Head of caudate nucleus (tissue), 42 donors: Measurements from ENCODE around the gene COASY.

ENCODE experiments used
- DNase-seq, 42 donors: peaks; one replicate each; pipeline versions ENCODE4 v3.0.0 to v3.0.0-alpha.2; 2020 to 2021; ENCODE audit warnings: mixed read lengths in 7 of 42
- intact Hi-C: fragments of 100-400 bp; cut with DNase I; formaldehyde crosslinking; loops from one replicate; pipeline ENCODE4 v1.15.0; 2022

The COASY gene

DNA sequence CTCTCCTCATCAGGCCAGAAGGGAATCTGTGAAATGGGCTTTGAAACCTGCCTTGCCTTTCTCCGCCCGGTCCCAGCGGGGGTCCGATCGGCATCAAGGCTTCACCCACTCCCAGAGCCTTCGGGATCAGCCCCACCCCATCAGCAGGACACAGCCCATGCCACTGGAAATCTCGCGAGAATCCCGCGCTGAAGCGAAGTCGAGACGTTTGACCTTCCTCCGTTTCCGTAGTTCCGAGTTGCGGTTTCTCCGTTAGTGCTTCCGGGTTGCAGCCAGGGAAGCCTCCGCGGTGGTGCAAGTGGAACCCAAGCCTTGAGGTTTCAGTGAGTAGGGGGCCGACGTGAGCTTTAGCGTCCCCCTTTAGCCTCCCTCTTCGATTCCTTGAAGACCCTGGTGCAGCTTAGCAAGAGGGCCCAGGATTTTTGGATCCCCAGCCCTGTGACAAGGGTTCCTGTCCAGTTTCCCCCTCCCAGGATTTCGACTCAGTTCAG is at the start of gene COASY:
COASY (plus strand) TSS at position 252 of the 491 bp plus-strand sequence. CDS start 475 bp downstream, outside the sequence.
- intact Hi-C loops = no loop called here
- peak; percentile 88 to 98 (median 95) for DNase-seq

DNA sequence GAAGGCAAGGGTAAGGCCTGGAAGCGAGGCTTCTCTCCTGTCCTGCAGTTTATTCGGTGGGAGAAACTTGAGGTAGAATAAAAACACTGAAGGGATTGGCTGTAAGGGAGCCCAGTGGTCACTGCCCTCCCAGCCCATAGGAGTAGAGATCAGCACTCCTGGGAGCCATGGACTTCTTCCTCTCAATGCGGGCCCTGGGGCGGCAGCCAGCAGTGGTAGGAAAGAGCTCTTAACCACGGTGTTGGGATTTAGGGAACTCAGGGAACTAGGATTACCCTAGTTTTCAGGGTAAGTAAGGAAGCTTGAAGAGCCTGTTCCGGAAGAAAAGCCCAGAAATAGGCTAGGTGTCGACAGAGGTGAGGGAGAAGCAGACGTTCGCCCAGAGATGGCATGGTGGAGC is 49.7 kb upstream of the COASY start:
- intact Hi-C loops = loop anchor here (10.0 kb wide), 2 partner anchors 87 to 197 kb away; partner anchors contain the start of gene CAVIN1
- no peak for DNase-seq

DNA sequence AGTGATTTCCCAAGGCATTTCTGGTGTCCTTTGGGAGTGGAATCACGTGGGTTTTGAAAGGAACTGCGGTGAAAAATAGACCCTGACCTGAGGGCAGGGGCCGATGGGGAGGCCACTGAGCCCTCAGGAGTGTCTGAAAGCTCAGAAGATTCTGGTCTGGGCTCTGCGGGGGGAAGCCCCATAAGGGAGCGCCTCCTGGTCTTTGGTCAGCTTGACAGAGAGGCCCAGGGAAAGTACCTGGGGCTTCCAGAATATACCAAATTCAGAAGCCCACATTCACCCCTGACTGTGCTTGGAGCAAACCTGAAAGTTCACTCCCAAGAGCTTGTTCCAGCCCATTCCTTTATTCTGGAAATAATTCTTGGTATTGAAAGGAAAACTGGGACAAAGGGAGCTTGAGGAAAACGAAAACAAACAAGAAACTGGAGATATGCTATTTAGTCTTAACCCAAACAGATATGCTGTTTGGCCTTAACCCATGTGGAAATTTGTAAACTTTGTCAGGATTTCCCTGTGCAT is 49.2 kb upstream of the COASY start:
- intact Hi-C loops = loop anchor here (10.0 kb wide), 2 partner anchors 88 to 198 kb away; partner anchors contain the start of gene CAVIN1
- DNase-seq = peak in 1 of 42 donors; percentile 27

DNA sequence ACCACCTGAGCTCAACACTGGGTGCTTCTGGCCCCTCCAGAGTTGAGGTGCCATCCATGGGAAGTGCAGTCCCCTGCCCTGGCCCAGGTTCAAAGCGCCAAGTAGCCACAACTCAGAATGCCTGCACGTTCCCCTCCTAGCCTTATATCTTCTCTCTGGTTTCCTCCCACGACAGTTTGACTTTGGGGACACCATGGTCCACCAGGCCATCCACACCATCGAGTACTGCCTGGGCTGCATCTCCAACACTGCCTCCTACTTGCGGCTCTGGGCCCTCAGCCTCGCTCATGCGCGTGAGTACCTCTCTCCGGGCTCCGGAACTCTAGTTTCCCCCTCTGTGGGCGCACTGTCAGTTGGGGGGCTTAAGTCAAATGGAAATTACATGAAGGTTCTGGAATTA is 48.3 kb upstream of the COASY start:
- intact Hi-C loops = loop anchor here (10.0 kb wide), 2 partner anchors 89 to 199 kb away; partner anchors contain the start of gene CAVIN1
- no peak for DNase-seq

DNA sequence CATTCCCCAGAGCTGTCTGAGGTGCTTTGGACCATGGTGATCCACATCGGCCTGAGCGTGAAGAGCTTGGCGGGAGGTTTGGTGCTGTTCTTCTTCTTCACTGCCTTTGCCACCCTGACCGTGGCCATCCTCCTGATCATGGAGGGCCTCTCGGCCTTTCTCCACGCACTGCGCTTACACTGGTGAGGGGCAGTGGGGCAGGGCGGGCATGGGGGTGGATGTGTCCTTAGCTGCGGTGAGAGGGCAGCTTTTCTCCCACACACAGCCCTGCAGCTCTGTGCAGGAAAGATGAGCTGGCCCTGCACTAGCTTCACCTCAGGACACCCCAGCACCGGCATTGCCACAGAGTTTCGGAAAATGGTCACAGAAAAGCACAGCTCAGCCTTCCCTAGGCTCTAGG is 47.7 kb upstream of the COASY start:
- intact Hi-C loops = loop anchor here (10.0 kb wide), 2 partner anchors 89 to 199 kb away; partner anchors contain the start of gene CAVIN1
- peak in 1 of 42 donors; percentile 20 for DNase-seq

DNA sequence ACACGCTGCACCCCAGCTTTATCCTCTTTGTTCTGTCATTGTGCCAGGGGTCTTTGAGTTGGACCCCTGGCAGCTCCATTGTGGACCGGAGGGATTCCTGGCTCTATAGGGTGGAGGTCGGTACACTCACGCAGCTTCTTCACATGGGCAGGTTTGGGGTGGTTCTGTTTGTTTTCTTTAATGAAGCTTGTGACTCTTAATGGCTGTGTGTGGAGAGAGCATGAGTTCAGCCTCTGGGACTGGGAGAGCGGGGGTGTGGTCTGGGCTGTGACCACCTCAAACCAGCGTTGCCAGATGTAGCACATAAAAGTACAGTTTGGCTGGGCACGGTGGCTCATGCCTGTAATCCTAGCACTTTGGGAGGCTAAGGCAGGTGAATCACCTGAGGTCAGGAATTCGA is 47.1 kb upstream of the COASY start:
- DNase-seq = peak in 1 of 42 donors; percentile 13
- intact Hi-C loops = loop anchor here (10.0 kb wide), 2 partner anchors 90 to 200 kb away; partner anchors contain the start of gene CAVIN1

DNA sequence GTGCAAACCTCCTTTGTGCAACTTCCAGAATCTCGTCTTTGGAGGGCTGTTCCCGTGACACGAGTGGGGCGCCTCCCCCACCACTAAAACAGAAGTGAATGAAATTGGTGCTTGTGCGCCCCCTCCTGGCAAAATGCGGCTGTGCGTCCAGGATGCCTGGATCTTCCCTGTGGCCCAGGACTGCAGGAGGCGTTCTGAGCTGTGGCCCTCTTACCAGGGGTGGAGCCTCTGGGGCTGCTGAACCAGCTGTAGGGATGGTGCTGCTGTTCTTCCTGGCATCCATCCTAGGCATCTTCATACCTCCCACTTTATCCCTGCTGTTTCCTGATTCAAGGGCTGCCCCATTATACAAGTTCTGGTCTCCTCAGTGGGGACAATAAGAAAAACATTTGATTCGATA is 44.4 kb upstream of the COASY start:
- intact Hi-C loops = loop anchor here (10.0 kb wide), 2 partner anchors 93 to 203 kb away; partner anchors contain the start of gene CAVIN1
- DNase-seq = peak; percentile 55 to 92 (median 83)

DNA sequence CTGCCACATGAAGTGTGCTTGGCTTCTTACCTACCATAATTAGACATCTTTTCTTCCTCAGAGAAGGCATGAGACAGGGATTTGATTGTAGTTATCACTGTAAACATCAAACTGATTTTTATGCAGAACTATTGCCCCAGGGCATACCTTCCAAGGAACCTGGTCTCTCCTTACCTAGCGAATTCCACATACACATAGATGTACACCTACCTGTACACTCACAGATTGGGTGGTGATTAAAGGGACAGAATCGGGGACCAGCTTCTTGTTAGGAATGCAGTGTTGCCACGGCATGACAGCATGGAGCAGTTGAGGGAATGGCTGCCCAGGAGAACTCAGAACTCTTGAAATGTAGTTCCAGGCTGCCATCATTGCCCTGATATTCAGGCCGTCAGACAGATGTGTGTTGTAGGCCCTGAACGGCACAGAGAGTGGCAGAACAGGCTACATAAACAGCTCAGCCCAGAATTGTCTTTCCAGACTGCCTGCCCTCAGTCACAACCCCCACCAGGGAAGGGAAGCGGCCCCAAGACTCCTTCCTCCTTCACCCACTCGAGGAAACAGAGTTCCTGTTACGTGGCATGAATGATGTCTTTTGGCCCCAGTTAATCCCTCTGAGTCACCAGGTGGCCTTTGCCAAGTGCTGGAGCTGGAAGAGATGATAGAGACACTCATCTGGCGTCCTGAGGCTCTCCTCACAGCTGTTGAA is 43.7 kb upstream of the COASY start:
- intact Hi-C loops = loop anchor here (10.0 kb wide), 2 partner anchors 93 to 203 kb away; partner anchors contain the start of gene CAVIN1
- DNase-seq = peak in 20 of 42 donors; percentile 19 to 82 (median 44)

DNA sequence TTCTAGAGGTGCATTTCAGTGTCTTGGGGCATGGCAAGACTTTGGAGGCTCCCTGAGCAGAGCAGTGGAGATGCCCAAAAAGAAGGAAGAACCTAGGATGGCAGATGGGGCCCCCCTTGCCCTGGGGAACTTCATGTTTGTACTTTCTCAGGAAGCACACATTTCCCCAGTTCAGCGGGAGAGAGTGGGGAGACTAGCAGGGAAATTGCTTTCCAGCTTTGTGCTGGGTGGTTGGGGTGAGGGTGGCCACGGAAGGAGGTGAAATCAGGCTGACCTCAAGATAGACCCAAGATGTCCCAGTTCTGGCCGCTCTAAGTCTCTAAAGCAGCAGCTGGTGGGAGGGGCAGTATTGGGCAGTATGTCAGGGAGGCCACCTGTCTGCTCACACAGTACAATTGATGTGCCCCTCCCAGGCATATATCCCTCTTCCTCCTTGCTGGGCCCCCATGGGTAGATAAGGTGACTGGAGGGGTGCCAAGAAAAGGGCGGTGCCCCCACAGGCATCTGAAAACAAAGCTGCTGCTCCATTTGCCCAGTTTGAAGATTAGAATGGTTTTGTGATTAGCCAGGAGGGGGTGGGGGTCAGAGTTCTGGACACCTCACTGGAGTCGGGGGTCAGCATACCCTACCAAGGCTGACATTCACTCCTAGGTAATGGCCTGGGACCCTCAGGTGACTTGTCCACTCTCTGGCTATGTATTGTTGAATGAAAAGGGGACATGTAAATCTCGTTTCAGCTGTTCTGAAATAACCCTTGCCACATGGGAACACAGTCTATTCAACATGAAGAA is 43.0 kb upstream of the COASY start:
- intact Hi-C loops = loop anchor here (10.0 kb wide), 2 partner anchors 94 to 204 kb away; partner anchors contain the start of gene CAVIN1
- DNase-seq = no peak

DNA sequence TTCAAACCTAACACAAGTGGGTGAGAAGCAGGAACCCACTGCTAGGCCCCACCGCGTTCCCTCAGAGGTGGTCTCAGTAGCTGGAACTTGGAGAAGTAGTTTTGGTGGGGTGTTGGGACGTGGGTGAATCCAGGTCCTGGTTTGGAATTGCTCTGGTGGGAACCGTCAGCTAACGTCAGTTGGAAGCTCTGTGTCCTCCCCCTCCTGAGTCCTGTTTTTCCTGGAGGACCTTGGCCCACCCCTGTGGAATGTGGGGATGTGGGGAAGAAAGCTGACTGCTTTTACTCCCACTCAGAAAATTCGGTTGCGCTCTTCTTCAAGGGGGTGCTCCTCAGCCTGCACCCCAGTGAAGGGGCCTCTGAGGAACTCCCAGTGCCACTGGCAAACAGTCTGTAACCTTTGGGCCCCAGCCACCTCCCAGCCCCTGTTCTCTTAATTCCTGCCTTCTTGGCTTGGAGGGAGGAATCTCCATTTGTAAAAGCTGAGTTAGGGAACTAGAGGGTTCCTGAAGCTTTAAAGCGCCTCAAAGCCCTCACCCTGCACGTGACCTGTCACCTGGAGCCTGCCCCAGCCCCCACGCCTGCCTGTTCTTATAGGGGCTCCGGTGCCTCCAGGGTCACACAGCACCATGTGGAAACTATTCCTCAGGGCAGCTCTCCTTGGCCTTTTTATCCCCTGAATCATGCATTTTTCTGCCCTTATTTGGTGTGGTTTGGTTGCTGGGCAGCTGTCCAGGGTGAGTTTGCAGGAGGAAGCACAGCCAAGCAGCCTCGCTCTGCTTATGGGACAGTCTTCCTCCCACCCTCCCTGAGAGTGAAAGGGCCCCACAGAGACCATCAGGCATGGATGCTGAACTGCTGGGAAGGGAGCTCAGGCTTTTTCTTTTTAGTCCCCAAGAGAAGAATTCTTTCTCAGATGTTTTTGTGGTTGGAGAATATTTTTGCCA is 42.1 kb upstream of the COASY start:
- intact Hi-C loops = loop anchor here (10.0 kb wide), 2 partner anchors 95 to 205 kb away; partner anchors contain the start of gene CAVIN1
- DNase-seq = peak in 41 of 42 donors; percentile 36 to 91 (median 72)

DNA sequence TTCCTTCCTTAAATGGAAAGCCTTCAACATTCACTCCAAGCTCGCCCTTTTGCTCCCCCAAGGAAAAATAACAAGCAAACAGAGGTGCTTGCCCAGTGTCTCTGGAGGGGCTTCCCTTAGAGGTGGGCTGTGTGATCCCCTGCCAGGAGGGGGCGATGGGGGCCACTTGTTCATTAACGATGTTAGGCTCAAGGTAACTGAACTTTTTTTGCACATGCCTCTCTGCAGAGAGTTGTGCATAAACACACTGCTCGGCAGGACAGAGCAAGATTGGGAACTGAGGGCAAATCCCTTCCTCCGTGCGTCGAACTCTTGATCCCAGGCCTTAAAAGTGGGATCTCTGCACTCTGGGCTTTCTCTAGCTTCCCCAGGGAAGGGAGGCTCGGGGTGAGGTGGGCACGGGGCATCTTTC is 41.4 kb upstream of the COASY start:
- intact Hi-C loops = no loop called here

DNA sequence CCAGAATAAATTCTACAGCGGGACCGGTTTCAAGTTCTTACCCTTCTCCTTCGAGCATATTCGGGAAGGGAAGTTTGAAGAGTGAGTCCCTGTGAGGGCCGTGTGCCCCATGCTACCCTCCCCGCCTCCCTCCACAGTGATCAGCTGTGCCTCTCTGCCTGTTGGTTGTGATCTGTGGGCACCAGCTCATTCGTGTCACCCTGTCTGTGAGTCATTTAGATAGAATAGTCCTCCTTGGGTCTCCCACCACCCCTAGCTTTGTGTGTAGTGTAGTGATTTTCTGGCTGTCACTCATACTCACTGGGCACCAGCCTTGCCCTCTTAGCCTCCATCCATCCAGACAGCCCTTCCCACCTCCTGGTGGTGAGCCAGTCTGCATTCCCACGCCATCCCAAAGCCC is 40.9 kb upstream of the COASY start:
- DNase-seq = no peak
- intact Hi-C loops = no loop called here

More for the DNA sequence above, 41.4 kb upstream of the COASY start:
- no peak for DNase-seq

DNA sequence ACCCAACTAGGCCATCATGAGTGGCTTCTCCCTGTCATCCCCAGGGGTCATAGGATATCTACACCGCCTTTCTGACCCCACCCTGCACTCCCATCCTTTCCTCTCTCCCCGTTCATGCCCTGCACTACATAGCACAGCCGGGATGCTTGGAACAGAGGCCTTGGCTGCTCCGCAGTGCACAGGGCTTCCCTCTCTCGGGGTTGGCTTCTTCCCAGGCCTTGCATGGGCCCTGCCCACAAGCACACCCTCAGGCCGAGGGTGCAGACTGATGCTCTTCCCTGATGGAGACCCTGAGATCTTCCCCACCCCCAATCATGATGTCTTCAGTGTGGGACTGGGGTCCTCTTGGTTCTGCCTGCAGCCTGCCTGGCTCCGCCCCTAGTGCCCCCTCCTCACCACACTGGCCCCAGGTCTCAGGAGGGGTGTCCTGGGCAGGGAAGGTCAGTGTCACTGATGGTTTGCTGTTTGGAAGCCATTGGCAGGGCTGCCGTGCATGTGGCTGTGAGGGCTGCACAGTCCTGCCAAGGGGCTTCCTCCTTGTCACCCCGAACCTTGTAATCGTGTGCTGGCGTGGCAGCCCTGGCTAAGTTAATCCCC is 40.2 kb upstream of the COASY start:
- intact Hi-C loops = no loop called here
- DNase-seq = no peak

DNA sequence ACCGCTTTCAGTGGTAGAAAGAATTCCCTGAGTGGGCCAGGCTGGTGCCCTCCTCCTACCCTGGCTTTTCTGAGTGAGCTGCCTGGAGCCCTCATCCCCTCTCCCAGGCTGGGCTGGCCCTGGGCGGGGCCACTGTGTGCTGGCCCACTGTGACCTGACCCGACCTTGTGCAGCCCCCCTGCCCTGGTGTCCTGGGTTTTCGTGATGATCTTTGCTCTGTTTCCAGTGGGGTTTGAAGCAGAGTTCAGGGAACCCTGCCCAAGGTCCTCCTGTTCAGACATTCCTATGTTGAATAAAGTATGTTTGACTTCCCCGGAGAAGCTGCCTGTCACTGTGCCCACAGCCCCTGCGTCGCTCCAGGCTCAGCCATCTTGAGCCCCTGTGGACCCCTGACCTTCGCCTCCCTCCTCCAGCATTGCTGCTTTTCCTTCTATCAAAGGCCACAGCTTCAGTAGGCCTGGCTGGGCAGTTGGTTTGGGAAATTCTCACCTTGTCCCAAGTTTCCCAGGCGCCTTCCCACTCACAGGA is 39.6 kb upstream of the COASY start:
- intact Hi-C loops = no loop called here
- DNase-seq = no peak

DNA sequence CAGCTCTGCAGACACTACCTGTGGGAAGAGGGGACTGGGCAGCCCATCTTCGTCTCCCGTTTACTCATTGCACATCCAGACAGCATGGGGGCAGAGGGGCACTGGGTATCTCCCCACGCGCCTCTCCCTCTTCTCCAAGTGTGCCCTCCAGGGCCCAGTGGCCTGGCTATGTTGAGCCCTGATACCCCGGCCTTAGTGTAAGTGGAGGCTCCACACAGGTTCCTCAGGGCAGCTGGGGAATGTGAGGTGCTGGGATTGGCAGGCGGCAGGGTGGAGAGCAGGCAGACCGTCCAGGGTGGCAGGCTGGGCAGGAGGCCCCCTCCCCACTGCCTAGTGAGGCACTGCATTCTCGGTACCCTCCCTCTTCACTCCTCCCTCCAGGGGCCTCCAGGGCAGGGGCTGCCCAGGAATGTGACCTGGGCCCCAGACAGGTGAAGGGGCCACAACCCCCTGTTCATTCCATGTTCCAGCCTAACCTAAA is 39.1 kb upstream of the COASY start:
- intact Hi-C loops = no loop called here
- DNase-seq = no peak

DNA sequence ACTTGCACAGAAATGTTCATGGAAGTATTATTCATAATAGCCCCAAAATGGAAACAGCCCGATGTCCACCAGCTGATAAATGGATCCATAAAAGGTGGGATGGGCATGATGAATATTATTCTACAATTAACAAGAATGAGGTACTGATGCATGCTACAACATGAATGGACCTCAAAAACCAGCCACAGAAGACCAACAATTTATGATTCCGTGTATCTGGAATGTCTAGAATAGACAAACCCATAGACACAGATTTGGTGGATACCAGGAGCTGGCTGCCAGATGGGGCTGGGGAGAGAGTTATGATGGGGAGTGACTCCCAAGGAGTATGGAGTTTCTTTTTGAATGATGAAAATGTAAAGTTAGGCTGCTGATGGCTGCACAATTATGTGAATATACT is 36.7 kb upstream of the COASY start:
- no peak for DNase-seq
- intact Hi-C loops = no loop called here

DNA sequence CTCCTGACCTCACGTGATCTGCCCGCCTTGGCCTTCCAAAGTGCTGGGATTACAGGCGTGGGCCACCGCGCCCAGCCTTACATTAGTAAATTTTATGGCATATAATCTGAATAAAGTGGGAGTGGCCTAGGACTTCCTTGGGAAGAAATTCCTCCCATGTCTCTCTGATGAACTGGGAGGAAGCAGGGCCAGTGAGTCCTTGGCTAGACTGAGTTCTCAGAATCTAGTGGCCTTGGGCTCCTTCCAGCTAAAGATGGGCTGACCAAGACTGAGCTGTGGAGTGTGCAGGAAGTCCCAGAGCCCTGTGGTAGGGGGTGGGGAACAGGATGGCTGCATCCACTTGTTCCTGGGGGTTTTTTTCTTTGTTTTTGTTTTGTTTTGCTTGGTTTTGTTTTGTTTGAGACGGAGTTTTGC is 35.9 kb upstream of the COASY start:
- intact Hi-C loops = no loop called here
- DNase-seq = no peak
